ENCODE data around the gene THSD4.

- TF ChIP-seq, protein P1, sequence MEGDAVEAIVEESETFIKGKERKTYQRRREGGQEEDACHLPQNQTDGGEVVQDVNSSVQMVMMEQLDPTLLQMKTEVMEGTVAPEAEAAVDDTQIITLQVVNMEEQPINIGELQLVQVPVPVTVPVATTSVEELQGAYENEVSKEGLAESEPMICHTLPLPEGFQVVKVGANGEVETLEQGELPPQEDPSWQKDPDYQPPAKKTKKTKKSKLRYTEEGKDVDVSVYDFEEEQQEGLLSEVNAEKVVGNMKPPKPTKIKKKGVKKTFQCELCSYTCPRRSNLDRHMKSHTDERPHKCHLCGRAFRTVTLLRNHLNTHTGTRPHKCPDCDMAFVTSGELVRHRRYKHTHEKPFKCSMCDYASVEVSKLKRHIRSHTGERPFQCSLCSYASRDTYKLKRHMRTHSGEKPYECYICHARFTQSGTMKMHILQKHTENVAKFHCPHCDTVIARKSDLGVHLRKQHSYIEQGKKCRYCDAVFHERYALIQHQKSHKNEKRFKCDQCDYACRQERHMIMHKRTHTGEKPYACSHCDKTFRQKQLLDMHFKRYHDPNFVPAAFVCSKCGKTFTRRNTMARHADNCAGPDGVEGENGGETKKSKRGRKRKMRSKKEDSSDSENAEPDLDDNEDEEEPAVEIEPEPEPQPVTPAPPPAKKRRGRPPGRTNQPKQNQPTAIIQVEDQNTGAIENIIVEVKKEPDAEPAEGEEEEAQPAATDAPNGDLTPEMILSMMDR (conservative IDR thresholded peaks at IDR 0.05; ENCODE audit: low read length): no peak
- TF ChIP-seq EZH2phosphoT487 (IDR thresholded peaks at IDR 0.05; ENCODE audit: borderline replicate concordance, low read depth, low read length): no peak
These were observed 52.3 kb downstream of the THSD4 start for GRCh38 chr15:71167445-71168165.
